GM10847 (cell line): ENCODE measurements around the gene IER2.

Source experiments
- POLR2A ChIP-seq: IDR thresholded peaks from 2 replicates; pipeline ENCODE4 v1.6.1; 2011; ENCODE audit not compliant: insufficient read length; ENCODE audit errors: extremely low read depth

IER2 gene

GRCh38 chr19:13116282-13117175 is 33.7 kb upstream of the IER2 start, which contains the start of gene TRMT1:
TSS of gene TRMT1 (minus strand) at chr19:13116740. CDS start at chr19:13116399, 341 bp downstream.
- TF ChIP-seq POLR2A, result peak; percentile 10

- TF ChIP-seq POLR2A, result no peak
Measured at GRCh38 chr19:13117176-13117771, 32.9 kb upstream of the IER2 start.

- peak; percentile 54 for TF ChIP-seq POLR2A
Measured at GRCh38 chr19:13117772-13118423, 32.3 kb upstream of the IER2 start, which contains the start of gene NACC1. TSS of gene NACC1 (plus strand) at chr19:13118264. CDS start at chr19:13135208, 16,944 bp downstream.

- peak; percentile 2 for TF ChIP-seq POLR2A
Measured at GRCh38 chr19:13118424-13119193, 31.6 kb upstream of the IER2 start.

- TF ChIP-seq POLR2A, result no peak
Measured at GRCh38 chr19:13119627-13120026, 30.6 kb upstream of the IER2 start.

- no peak for TF ChIP-seq POLR2A
Measured at GRCh38 chr19:13120031-13120430, 30.2 kb upstream of the IER2 start.

GRCh38 chr19:13120817-13121216 is 29.4 kb upstream of the IER2 start:
- no peak for TF ChIP-seq POLR2A

- TF ChIP-seq POLR2A, result no peak
Measured at GRCh38 chr19:13121551-13122274, 28.5 kb upstream of the IER2 start.

- TF ChIP-seq POLR2A, result no peak
Measured at GRCh38 chr19:13122275-13122878, 27.8 kb upstream of the IER2 start.

GRCh38 chr19:13122980-13123957 is 26.9 kb upstream of the IER2 start:
- TF ChIP-seq POLR2A, result no peak

GRCh38 chr19:13127051-13127450 is 23.2 kb upstream of the IER2 start:
- TF ChIP-seq POLR2A, result no peak

GRCh38 chr19:13127811-13128575 is 22.2 kb upstream of the IER2 start:
- no peak for TF ChIP-seq POLR2A
